Lower leg skin (tissue), 3 donors: Measurements from ENCODE around the gene HIP1R.

Experiments
- CTCF ChIP-seq, 3 donors: fragments of 450-650 bp; IDR thresholded peaks; one replicate each; pipeline ENCODE4 v1.5.1; 2016; ENCODE audit warnings: antibody characterized with exemption in 3 of 3, mild to moderate bottlenecking in 3 of 3, moderate library complexity in 2 of 3
- POLR2A ChIP-seq, 2 donors: fragments of 450-650 bp; IDR thresholded peaks; one replicate each; pipeline ENCODE4 v1.6.1; 2016 to 2017; ENCODE audit warnings: antibody characterized with exemption in 2 of 2, mild to moderate bottlenecking in 1 of 2, moderate library complexity in 1 of 2

- TF ChIP-seq CTCF (IDR thresholded peaks at IDR 0.05) (no peak), POLR2A (IDR thresholded peaks at IDR 0.05) (no peak)
Measured at GRCh38 chr12:122849352-122850047, 14.2 kb downstream of the HIP1R start.
